ENCODE measurements around the gene TMC4. TPM values are rescaled to one million over a fixed set of nuclear protein-coding genes. Genes with fewer than 3 reads are reported as not detected.
"Not testable (repeated sequence)": the region's sequence is repeated elsewhere in the genome, so short reads cannot be mapped to it uniquely, and the experiment has no call there.

Gene TMC4, protein sequence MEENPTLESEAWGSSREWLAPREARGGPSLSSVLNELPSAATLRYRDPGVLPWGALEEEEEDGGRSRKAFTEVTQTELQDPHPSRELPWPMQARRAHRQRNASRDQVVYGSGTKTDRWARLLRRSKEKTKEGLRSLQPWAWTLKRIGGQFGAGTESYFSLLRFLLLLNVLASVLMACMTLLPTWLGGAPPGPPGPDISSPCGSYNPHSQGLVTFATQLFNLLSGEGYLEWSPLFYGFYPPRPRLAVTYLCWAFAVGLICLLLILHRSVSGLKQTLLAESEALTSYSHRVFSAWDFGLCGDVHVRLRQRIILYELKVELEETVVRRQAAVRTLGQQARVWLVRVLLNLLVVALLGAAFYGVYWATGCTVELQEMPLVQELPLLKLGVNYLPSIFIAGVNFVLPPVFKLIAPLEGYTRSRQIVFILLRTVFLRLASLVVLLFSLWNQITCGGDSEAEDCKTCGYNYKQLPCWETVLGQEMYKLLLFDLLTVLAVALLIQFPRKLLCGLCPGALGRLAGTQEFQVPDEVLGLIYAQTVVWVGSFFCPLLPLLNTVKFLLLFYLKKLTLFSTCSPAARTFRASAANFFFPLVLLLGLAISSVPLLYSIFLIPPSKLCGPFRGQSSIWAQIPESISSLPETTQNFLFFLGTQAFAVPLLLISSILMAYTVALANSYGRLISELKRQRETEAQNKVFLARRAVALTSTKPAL
- total RNA-seq, result 100 to 1,000 TPM; 107 to 276 (median 178) TPM
- long read RNA-seq, donor 1, transcript TMC4-210 (15 exons, 2,373 nt), result major isoform, 61 of 108 reads
- long read RNA-seq, donor 1, partial matches to known transcripts, result 26 of 108 reads
- long read RNA-seq, donor 1, other reads (novel, unspliced or antisense), result 20 of 108 reads
- long read RNA-seq, donor 2, transcript TMC4-210 (15 exons, 2,373 nt), result major isoform, 37 of 77 reads
- long read RNA-seq, donor 2, partial matches to known transcripts, result 22 of 77 reads
- long read RNA-seq, donor 2, other reads (novel, unspliced or antisense), result 16 of 77 reads

DNA sequence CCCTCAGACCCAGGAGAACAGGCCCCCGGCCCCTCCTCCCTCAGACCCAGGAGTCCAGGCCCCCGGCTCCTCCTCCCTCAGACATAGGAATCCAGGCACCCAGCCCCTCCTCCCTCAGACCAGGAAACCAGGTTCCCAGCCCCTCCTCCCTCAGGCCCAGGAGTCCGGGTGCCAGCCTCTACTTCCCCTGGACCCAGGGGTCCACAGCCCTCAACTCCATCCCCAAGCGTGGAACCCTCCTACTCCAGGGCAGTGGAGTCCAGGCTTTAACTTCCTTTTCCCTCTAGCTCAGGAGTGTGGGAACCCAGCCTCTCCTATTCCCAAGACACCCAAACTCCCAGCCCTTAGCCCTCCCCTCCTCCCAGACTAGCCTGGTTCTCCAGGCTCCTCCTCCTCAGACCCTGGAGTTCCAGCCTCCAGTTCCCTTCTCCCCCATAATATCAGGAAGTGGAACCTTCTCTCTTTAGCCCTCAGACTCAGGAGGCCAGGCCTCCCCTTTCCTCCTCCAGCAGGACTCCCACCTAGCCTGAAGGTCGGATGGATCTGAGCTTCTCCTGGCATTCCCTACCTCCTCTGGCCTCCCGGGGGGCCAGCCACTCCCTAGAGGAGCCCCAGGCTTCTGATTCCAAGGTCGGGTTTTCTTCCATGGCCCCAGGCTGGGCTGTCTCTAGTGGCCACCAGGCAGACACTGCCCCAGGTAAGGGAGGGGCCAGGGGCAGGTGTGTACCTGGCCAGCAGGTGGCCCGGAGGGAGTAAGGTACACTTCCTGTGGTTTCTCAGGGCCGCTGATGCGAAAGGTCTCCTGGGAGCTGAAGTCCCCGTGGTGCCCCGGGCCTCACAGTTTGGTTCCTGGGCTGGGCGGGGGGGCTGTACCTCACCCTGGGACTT, at the start of gene TMC4:
Gene TMC4, minus strand, starts transcription at position 690 of the 888 bp plus-strand sequence. Its CDS starts 43 bp downstream, at position 647.
- Histone ChIP-seq H3K4me1 (ENCODE audit: low read depth) (peaks cover 3% of the 10 kb centered on the region), H3K9me3 (no peaks in the 10 kb centered on the region), H3K36me3 (ENCODE audit: low read depth) (no peaks in the 10 kb centered on the region), H3K4me3 (peak within 1 kb of the TSS; percentile 27)
- intact Hi-C loops (cut with DNase I, micrococcal nuclease), result no loop called here
- DNase-seq (peak; percentile 86 to 87 (median 86)), ATAC-seq (peak; percentile 97)
- TF ChIP-seq, protein P1, sequence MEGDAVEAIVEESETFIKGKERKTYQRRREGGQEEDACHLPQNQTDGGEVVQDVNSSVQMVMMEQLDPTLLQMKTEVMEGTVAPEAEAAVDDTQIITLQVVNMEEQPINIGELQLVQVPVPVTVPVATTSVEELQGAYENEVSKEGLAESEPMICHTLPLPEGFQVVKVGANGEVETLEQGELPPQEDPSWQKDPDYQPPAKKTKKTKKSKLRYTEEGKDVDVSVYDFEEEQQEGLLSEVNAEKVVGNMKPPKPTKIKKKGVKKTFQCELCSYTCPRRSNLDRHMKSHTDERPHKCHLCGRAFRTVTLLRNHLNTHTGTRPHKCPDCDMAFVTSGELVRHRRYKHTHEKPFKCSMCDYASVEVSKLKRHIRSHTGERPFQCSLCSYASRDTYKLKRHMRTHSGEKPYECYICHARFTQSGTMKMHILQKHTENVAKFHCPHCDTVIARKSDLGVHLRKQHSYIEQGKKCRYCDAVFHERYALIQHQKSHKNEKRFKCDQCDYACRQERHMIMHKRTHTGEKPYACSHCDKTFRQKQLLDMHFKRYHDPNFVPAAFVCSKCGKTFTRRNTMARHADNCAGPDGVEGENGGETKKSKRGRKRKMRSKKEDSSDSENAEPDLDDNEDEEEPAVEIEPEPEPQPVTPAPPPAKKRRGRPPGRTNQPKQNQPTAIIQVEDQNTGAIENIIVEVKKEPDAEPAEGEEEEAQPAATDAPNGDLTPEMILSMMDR (IDR thresholded peaks at IDR 0.05), result peak; percentile 63

DNA sequence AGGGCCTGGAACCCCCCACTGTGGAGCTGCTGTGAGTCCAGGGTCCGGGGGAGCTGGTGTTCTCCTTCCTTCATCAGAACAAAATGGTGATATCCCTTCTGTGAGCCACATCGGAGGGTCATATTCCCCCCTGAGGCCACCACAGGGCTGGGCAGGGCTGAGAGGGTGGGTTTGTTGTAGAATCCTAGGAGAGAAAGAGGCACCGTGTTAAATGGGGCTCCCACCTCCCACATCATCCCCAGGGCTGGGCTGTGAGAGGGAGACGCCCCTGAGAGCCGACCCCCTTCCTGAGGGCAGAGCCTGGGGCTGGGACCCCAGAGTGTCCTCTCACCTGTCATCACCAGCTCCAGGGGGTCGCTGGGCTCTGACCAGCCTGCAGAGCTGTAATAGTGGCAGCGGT, 49.0 kb upstream of the TMC4 start:
- ATAC-seq, result peak; percentile 4
- H3K9me3 ChIP-seq; H3K4me1 ChIP-seq (ENCODE audit: low read depth); H3K4me3 ChIP-seq; intact Hi-C loops (cut with DNase I, micrococcal nuclease); H3K36me3 ChIP-seq (ENCODE audit: low read depth); DNase-seq: not testable (repeated sequence)

DNA sequence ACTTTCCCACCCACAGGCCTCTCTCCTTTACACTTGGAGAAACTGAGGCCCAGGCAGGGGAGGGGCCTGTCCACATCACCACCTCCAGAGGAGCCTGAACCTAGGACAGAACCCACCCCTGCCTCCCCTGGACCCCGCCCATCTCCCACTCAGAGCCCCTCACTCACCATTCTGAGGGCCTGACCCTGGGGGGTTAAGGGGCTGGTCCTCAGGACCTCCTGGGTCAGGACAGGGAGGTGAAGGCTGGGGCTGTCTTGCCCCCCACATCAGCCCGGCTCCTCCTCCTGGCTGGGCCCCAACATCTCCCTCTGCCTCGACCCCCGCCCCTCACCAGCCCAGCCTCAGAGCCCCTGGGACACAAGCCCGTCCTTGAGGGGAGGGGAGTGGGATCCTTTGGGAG, 46.7 kb upstream of the TMC4 start:
- ATAC-seq; H3K36me3 ChIP-seq (ENCODE audit: low read depth); DNase-seq; H3K4me1 ChIP-seq (ENCODE audit: low read depth); H3K4me3 ChIP-seq; H3K9me3 ChIP-seq; intact Hi-C loops (cut with DNase I, micrococcal nuclease): not testable (repeated sequence)

DNA sequence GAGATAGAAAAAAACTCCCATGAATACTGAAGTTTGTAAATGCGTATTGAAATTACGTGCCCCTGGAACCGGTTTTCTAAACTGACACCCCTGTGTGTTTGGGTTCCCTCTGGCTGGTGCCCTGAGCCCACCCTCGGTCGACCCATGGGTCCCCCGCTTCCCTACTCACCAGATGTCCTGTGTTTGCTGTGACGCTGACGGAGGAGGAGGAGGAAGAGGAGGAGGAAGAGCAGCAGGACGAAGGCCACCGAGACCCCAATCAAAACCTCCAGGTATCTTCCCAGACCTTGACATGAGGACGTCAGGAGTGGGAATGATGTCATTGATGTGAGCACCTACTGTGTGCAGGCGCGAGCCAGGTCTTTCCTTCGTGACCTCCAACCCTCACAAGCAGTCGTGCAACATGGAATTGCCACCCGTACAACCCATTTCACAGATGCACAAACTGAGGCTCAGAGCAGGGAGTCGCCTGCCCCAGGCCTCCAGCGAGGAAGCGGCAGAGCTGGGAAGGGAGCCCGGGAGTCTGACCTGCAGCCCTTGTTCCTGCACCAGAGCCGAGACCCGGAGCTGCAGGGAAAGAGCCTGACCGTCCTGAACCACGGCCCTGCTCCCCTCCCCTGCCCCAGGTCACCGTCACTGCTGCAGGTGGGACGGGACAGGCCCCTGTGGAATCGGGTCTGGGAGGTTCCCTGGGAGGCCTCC, 46.2 kb upstream of the TMC4 start:
- Histone ChIP-seq H3K36me3 (ENCODE audit: low read depth) (no peaks in the 10 kb centered on the region), H3K4me3 (no peak overlapping the region), H3K9me3 (no peaks in the 10 kb centered on the region), H3K4me1 (ENCODE audit: low read depth) (no peaks in the 10 kb centered on the region)
- intact Hi-C loops (cut with DNase I, micrococcal nuclease), result no loop called here
- ATAC-seq, result no peak
- no peak for DNase-seq
- TF ChIP-seq, protein P1 (IDR thresholded peaks at IDR 0.05), result no peak

DNA sequence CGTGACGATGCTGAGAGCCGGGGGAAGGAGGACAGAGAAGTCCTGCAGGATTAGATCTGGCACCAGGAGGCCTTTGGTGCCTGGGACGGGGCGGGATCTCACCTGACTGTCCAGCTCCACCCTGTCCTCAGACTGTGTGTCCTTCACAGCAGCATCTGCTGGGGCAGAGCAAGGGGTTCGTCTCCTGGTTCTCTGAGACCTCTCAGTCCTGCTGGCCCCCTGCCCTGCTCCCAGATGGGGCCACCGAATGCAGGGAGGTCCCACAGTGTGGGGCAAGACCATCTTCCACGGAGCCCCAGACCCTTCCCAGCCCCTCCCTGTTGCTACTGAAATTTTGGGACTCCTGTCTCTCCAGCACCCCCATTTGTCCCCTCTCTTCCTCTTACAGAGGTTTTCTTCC, 45.3 kb upstream of the TMC4 start:
- no peak for DNase-seq
- intact Hi-C loops (cut with DNase I, micrococcal nuclease), result no loop called here

DNA sequence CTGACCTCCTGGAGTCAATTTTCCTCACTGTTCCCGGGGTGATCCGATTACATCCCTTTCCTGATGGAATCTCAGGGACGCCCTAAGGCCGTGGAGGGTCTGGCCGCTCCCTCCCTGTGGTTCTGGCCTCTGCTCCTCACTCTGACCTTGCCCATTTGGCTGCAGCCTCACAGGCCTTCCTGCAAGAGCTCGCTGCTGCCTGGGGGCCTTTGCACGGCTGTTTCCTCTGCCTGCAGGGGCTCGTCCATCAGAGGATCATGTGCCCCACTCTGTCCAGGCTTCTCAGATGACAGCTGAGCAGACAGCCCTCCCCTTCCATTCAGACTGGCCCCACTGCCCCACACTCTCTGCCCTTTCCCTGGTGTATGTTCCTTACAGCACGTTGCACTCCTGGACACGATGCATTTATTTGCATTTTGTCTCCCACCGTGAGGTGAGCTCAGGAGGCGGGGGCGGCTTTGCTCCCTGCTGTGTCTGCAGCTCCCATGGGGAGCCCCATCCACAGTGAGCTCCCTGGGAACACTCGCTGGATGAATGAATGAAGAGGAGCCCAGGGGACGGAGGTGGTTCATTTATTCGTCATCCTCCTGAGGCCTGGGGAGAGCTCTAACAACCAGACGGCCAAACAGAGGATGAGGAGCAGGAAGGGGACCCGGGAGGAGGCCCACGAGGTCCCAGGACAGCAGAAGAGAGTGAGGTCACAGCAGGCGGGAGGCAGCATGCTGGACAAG, 44.7 kb upstream of the TMC4 start:
- H3K36me3 ChIP-seq (ENCODE audit: low read depth); H3K9me3 ChIP-seq; intact Hi-C loops (cut with DNase I, micrococcal nuclease); DNase-seq; H3K4me1 ChIP-seq (ENCODE audit: low read depth); ATAC-seq; H3K4me3 ChIP-seq: not testable (repeated sequence)

More for the DNA sequence above, 45.3 kb upstream of the TMC4 start:
- ATAC-seq, result no peak
- Histone ChIP-seq H3K4me3 (no peak overlapping the region), H3K4me1 (ENCODE audit: low read depth) (no peaks in the 10 kb centered on the region), H3K9me3 (no peaks in the 10 kb centered on the region), H3K36me3 (ENCODE audit: low read depth) (no peaks in the 10 kb centered on the region)
- TF ChIP-seq, protein P1 (IDR thresholded peaks at IDR 0.05), result no peak
